GM10266 (cell line): ENCODE measurements around the gene GNA14.

ENCODE experiments used
- DNase-seq: peaks from one replicate; pipeline ENCODE4 v3.0.0; 2012; ENCODE audit errors: extremely low spot score
- TF ChIP-seq, protein P1 (sequence below): IDR thresholded peaks from 2 replicates; pipeline ENCODE4 v1.5.1; 2012; ENCODE audit warnings: mild to moderate bottlenecking, low read depth; ENCODE audit not compliant: control insufficient read depth, insufficient read depth; ENCODE audit errors: missing control alignments

Gene GNA14

DNA sequence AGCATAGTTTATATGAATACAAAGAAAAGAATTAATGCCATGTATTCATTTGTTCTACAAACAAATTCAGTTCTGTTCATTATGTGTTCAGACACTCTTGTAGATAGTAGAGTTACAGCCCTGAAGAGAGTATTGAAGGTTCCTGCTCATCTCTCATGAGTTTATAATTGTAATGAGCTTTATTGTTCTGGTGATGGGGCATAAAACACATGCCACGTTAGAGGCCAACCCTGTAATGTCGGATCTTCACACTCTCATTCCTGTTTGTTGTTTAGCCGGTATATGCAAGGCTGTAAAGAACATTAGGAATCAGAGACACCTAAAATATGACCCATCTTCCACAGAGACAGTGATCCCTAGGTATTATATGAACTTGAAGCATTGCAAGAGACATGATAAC lies 256.3 kb downstream of the GNA14 start:
- no peak for DNase-seq
- TF ChIP-seq, protein P1, sequence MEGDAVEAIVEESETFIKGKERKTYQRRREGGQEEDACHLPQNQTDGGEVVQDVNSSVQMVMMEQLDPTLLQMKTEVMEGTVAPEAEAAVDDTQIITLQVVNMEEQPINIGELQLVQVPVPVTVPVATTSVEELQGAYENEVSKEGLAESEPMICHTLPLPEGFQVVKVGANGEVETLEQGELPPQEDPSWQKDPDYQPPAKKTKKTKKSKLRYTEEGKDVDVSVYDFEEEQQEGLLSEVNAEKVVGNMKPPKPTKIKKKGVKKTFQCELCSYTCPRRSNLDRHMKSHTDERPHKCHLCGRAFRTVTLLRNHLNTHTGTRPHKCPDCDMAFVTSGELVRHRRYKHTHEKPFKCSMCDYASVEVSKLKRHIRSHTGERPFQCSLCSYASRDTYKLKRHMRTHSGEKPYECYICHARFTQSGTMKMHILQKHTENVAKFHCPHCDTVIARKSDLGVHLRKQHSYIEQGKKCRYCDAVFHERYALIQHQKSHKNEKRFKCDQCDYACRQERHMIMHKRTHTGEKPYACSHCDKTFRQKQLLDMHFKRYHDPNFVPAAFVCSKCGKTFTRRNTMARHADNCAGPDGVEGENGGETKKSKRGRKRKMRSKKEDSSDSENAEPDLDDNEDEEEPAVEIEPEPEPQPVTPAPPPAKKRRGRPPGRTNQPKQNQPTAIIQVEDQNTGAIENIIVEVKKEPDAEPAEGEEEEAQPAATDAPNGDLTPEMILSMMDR, result no peak

DNA sequence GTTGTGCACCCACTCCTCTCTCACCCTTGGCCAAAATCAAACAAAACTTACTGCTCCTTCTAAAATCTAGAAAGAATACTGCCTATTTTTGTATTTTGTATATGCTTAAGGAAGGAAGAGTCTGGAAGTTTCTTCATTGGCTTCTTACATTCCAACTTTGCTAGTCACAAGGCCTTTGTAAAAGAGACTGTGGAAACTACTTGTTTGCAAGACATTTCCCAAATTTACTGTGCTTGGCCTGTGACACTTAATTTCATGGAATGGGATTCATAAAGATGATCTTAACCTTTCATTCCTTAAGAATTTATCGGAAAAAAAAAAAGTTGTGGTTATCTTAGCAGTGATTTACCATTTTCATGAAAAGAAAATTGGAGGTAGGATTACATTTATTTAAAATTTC lies 261.9 kb downstream of the GNA14 start:
- TF ChIP-seq, protein P1, result no peak
- no peak for DNase-seq

DNA sequence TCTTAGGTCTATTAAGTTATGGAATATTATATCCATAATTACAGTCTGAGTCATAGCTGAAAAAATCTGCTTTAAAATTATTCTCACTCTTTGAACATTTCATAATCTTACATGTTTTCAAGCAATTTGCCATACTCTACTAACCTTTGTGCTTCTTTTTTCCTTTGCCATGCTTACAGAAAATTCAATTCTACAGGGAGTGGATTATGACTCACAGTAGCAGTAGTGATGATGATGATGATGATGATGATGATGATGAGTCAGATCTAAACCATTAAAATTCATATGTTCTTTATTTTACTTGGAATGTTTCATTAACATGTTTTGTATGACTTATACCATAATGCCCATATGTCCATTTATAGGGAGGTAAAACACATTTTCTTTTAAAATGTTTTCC lies 263.7 kb downstream of the GNA14 start:
- TF ChIP-seq, protein P1, result no peak
- no peak for DNase-seq

DNA sequence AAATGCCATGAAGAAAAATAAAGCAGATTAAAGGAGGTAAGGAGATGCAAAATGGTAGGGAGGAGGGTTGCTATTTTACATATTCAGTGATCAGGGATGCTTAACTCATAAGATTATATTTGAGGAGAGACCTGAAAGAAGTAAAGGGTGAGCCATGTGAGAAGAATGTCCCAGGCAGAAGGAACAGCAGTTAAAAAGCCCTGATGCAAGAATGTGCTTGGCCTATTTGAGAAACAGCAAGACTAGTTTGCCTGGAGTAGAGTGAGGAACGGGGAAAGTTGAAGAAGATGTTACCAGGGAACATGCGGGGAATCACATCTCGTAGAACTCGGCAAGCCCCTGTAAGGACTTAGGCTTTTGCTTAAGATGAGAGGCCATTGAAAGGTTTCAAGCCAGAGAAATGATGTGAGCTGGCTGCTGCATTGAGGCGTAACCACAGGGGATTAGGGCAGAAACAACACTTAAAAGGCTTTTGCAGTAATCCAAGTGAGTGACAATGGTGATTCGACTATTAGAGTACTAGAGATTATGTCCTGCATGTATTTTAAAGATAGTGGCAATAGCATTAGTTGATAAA lies 272.1 kb downstream of the GNA14 start:
- TF ChIP-seq, protein P1, result no peak
- no peak for DNase-seq

DNA sequence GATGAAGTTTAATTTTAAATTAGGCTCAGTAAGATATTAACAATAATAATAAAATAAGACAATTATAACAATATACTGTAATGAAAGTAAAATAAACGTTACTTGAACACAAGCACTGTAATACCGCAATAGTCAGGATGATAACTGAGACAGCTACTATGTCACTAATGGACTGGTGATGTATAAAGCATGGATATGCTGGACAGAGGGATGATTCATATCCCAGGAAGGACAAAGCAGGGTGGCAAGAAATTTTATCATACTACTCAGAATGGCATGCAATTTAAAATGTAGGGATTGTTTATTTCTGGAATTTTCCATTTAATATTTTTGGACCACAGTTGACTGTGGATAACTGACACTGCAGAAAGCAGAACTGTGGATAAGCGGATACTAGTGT lies 273.9 kb downstream of the GNA14 start:
- no peak for DNase-seq
- TF ChIP-seq, protein P1, result no peak
